Ishikawa (cell line): Measurements from ENCODE around the gene CTXN3.

Experiments used
- CEBPB ChIP-seq: IDR thresholded peaks from 2 replicates; pipeline ENCODE4 v1.6.1; 2012
- EGR1 ChIP-seq: IDR thresholded peaks from 2 replicates; pipeline ENCODE4 v1.6.1; 2012
- EP300 ChIP-seq: IDR thresholded peaks from 2 replicates; pipeline ENCODE4 v1.6.1; 2012; ENCODE audit warnings: borderline replicate concordance
- FOXM1 ChIP-seq: IDR thresholded peaks from 2 replicates; pipeline ENCODE4 v1.6.1; 2012; ENCODE audit warnings: low read depth, borderline replicate concordance
- RAD21 ChIP-seq: IDR thresholded peaks from 2 replicates; pipeline ENCODE4 v1.6.1; 2012; ENCODE audit warnings: low read depth
- TF ChIP-seq, protein P1 (sequence below): IDR thresholded peaks from 2 replicates; pipeline ENCODE4 v1.6.1; 2012
- TF ChIP-seq, protein P2 (sequence below): IDR thresholded peaks from 2 replicates; pipeline ENCODE4 v1.6.1; 2012; ENCODE audit warnings: low read depth, mild to moderate bottlenecking

DNA sequence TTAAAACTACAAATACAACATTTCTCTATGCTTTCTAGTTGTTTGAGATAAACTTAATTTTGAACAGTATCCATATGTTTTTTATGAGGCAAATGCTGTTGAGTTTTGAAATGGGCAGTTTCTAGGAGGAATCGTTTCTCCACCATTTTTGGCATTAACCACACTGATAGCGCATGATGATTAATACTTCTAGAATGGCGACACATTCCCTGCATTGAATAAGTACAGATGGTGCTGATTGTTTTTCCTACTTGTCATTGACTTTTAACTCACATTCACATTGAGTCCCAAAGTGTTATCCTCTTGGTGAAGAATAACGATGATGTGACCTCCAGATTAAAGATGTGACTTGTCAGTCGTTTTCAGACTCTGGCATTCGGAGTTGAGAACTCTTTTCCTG, 47.8 kb downstream of the CTXN3 start:
- TF ChIP-seq CEBPB (no peak), EP300 (no peak), FOXM1 (no peak), EGR1 (no peak), RAD21 (no peak)
- TF ChIP-seq, protein P1, sequence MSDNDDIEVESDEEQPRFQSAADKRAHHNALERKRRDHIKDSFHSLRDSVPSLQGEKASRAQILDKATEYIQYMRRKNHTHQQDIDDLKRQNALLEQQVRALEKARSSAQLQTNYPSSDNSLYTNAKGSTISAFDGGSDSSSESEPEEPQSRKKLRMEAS: no peak
- TF ChIP-seq, protein P2, sequence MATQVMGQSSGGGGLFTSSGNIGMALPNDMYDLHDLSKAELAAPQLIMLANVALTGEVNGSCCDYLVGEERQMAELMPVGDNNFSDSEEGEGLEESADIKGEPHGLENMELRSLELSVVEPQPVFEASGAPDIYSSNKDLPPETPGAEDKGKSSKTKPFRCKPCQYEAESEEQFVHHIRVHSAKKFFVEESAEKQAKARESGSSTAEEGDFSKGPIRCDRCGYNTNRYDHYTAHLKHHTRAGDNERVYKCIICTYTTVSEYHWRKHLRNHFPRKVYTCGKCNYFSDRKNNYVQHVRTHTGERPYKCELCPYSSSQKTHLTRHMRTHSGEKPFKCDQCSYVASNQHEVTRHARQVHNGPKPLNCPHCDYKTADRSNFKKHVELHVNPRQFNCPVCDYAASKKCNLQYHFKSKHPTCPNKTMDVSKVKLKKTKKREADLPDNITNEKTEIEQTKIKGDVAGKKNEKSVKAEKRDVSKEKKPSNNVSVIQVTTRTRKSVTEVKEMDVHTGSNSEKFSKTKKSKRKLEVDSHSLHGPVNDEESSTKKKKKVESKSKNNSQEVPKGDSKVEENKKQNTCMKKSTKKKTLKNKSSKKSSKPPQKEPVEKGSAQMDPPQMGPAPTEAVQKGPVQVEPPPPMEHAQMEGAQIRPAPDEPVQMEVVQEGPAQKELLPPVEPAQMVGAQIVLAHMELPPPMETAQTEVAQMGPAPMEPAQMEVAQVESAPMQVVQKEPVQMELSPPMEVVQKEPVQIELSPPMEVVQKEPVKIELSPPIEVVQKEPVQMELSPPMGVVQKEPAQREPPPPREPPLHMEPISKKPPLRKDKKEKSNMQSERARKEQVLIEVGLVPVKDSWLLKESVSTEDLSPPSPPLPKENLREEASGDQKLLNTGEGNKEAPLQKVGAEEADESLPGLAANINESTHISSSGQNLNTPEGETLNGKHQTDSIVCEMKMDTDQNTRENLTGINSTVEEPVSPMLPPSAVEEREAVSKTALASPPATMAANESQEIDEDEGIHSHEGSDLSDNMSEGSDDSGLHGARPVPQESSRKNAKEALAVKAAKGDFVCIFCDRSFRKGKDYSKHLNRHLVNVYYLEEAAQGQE: no peak
